Epithelial cell of alveolus of lung (primary cell): Measurements from ENCODE around the gene MCRIP1. TPM values are rescaled to one million over a fixed set of nuclear protein-coding genes. Genes with fewer than 3 reads are reported as not detected.

Source experiments
- total RNA-seq: library from RNA; depleted of rRNA; stranded (reverse); fragments of >200 nt; gene quantifications from 2 replicates; pipeline ENCODE4 v1.2.1, GENCODE V29; 2015

The MCRIP1 gene, protein sequence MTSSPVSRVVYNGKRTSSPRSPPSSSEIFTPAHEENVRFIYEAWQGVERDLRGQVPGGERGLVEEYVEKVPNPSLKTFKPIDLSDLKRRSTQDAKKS
- 69.5 and 121 TPM in 2 replicates for total RNA-seq

DNA sequence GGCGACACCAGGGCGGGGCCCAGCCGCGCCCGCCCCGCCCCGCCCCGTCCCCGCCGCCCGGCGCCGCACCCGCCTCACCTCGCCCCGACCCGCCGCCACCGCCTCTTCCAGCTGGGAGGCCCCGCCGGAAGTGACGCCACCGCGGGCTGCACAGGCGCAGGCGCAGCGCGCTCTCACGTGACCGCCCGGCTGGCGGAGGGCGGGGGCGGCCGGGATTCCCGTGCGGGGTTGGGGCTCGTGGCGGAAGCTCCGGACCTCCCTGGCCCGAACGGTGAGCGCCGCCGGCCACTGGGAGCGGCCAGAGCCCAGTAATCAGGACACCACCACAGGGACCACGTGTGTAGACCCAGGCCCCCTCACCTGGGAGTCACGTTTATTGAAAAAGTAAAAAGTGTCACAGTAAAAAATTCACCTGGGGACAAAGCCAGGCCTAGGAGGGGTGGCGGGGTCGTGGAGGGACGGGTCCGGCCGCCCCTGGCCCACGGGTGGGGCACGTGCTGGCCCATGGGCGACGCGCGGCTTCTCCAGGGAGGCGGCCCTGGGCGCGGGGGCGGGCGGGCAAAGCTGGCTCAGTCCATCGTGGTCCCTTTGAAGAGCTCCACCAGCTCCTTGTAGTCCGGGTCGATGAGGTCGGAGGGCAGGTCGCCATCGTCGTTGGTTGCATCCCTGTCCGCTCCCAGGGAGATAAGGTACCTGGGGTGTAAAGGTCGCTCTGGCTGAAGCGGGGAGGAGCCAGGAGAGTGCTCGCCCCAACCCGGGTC, at the start of gene MCRIP1:
MCRIP1 (minus strand) TSS at position 132 of the 761 bp plus-strand sequence. CDS start 8,785 bp downstream, outside the sequence.

DNA sequence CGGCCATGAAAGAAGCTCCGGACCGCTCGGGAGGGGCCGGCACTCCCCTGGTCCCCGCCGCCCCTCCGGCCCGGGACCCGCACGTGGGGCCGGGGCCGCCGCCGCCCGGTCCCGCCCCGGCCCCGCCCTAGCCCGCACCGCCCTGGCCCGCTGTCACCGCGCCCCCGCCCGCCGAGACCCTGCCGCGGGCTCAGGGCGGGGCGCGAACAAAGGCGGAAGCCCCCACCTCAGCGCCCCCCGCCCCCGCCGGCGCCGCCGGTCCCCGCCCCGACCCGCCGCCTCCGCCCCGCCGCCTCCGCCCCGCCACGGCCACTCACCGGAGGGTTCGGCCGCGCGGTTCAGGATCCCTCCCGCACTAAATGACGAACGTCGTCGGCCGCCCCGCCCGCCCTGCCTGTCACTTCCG, 37.9 kb upstream of the MCRIP1 start, which contains the start of gene ARHGDIA:
ARHGDIA (minus strand) TSS at position 357 of the 406 bp plus-strand sequence. CDS start 1,407 bp downstream, outside the sequence.

DNA sequence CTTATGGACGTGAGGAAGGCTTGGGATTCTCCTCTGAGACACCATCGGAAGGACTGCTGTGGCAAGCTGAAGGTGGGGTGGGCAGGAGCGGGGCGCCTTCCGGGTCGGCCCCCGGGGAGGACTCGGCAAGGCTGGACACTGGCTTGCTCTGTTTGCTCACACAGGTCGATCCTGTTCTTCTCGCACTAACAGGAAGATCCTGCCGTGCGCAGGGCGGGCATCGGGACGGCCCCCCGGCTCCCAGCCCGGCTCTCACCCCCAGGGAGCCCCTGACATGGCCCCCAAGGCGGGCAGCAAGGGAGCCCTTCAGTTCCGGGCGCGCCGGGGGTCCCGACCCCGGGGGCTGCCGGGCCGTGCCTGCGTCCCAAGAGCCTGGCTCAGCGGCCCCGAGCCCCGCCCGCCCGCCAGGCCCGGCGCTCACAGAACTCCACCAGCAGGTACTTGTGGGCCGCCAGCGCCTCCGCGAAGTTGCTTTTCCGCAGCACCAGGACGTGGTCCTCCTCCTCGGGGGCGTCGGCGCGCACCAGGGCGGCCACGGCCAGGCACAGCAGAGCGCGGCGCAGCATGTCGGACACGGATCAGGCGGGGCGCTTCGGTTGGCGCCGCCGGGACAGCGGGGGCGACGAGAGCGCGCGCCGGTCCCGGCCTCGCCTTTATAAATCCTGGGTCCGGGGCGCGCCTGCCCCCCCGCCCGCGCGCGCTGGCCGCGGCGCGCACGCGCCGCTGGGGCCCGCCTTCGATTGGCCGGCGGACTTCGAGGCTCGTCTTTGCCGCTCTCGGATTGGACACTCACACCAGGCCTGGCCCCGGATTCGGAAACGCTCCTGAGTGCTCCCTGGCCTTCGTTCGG, 27.0 kb upstream of the MCRIP1 start, which contains the start of gene P4HB:
P4HB (minus strand) TSS at position 630 of the 850 bp plus-strand sequence; CDS start at position 566, 64 bp downstream.

DNA sequence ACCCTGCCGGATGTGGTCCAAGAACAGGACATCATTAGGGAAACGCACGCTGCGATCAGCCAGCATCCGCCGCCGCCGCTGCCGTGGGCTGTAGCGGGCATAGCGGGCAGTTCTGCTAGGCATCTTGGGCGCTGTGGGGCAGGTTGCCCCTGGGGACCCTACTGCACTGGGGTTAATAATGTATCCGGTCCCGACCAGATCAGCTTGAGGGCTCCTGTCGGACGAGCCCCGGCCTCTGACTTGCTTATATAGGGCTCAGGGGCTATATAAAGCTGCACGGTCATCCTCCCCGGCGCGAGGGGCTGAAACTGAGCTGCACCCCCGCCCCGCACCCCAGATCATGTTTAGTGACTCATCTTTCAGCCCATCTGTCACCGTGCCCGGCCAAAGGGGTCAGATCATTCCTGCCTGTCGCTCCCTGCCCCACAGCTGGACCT, 1.8 kb upstream of the MCRIP1 start, which contains the start of gene PPP1R27:
PPP1R27 (minus strand) TSS at position 220 of the 437 bp plus-strand sequence; CDS start at position 123, 97 bp downstream.

DNA sequence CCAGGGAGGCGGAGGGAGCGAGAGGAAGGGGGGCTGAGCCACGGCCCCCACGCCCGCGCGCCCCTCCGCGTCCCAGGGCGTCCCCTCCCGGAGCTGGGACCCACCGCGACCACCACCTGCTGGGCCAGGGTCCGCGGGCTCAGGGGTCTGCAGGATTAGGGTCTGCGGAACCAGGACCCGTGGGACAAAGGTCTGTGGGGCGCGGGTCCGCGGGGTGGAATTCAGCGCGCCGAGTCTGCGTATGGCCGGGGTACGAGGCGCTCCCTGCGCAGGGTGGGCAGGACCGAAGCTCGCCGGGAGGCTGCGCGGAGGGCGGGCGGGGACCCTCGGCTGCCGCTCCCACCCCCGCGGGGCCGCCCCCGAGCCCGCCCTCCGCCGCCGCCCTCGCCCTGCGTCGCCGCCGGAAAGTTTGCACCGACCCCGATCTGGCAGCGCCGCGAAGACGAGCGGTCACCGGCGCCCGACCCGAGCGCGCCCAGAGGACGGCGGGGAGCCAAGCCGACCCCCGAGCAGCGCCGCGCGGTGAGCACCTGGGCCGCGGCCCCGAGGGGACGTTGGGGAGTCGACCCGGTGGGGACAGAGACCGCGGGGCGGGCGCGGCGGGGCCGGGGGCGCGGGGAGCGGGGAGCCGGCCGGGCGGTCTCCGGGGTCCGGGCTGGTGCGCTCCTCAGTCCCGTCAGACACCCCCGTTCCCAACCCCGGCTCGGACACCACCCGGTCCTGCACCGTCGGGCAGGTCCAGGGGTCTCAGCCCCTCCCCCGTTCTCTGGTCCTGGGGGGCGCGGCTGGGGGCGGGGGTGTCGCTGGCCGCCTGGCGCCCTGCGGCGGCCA, 29.1 kb downstream of the MCRIP1 start, which contains the start of gene GCGR:
GCGR (plus strand) TSS at position 423 of the 831 bp plus-strand sequence. CDS start 4,869 bp downstream, outside the sequence.

Other genes starting within 250 kb of the MCRIP1 start
- gene NPLOC4, start 196.2 kb downstream of the MCRIP1 start, total RNA-seq: 45.3 and 71.0 TPM in 2 replicates
- gene TSPAN10, start 196.1 kb downstream of the MCRIP1 start, total RNA-seq: 0.26 and 0.64 TPM in 2 replicates
- gene PDE6G, start 176.7 kb downstream of the MCRIP1 start, total RNA-seq: 1.4 TPM in 1 of 2 replicates, not detected in the other
- 40.5 and 54.7 TPM in 2 replicates for gene OXLD1, start 166.7 kb downstream of the MCRIP1 start, total RNA-seq
- gene CCDC137, start 166.6 kb downstream of the MCRIP1 start, total RNA-seq: 15.6 and 17.5 TPM in 2 replicates
- 39.3 and 59.9 TPM in 2 replicates for gene ARL16, start 149.5 kb downstream of the MCRIP1 start, total RNA-seq
- gene HGS, start 149.3 kb downstream of the MCRIP1 start, total RNA-seq: 72.2 and 89.6 TPM in 2 replicates
- 46.4 and 93.5 TPM in 2 replicates for gene MRPL12, start 129.9 kb downstream of the MCRIP1 start, total RNA-seq
- 15.3 and 22.8 TPM in 2 replicates for gene SLC25A10, start 121.0 kb downstream of the MCRIP1 start, total RNA-seq
- gene GCGR, start 29.1 kb downstream of the MCRIP1 start, total RNA-seq: not detected in 2 replicates
- not detected in 2 replicates for gene PPP1R27, start 1.8 kb upstream of the MCRIP1 start, total RNA-seq
- 1,783 and 2,221 TPM in 2 replicates for gene P4HB, start 27.2 kb upstream of the MCRIP1 start, total RNA-seq
- 143 and 305 TPM in 2 replicates for gene ARHGDIA, start 38.0 kb upstream of the MCRIP1 start, total RNA-seq
- 47.7 and 158 TPM in 2 replicates for gene ALYREF, start 58.3 kb upstream of the MCRIP1 start, total RNA-seq
- gene ANAPC11, start 58.4 kb upstream of the MCRIP1 start, total RNA-seq: 147 and 313 TPM in 2 replicates
- 0.26 and 0.48 TPM in 2 replicates for gene NPB, start 68.9 kb upstream of the MCRIP1 start, total RNA-seq
- gene PCYT2, start 78.1 kb upstream of the MCRIP1 start, total RNA-seq: 19.0 and 74.9 TPM in 2 replicates
- gene SIRT7, start 84.9 kb upstream of the MCRIP1 start, total RNA-seq: 11.1 and 20.7 TPM in 2 replicates
- 12.1 and 15.1 TPM in 2 replicates for gene MAFG, start 94.4 kb upstream of the MCRIP1 start, total RNA-seq
- 54.9 and 180 TPM in 2 replicates for gene PYCR1, start 104.0 kb upstream of the MCRIP1 start, total RNA-seq
- not detected in 2 replicates for gene MYADML2, start 113.9 kb upstream of the MCRIP1 start, total RNA-seq
- 0.13 and 0.48 TPM in 2 replicates for gene NOTUM, start 127.9 kb upstream of the MCRIP1 start, total RNA-seq
- gene ASPSCR1, start 144.3 kb upstream of the MCRIP1 start, total RNA-seq: 15.5 and 15.8 TPM in 2 replicates
- 29.1 and 76.7 TPM in 2 replicates for gene CENPX, start 189.6 kb upstream of the MCRIP1 start, total RNA-seq
- 9.8 and 15.6 TPM in 2 replicates for gene LRRC45, start 190.0 kb upstream of the MCRIP1 start, total RNA-seq
- gene RAC3, start 198.4 kb upstream of the MCRIP1 start, total RNA-seq: 25.0 and 38.6 TPM in 2 replicates
- 79.3 and 86.3 TPM in 2 replicates for gene DCXR, start 204.4 kb upstream of the MCRIP1 start, total RNA-seq
- 46.9 and 63.2 TPM in 2 replicates for gene RFNG, start 218.5 kb upstream of the MCRIP1 start, total RNA-seq
- 116 and 126 TPM in 2 replicates for gene GPS1, start 218.6 kb upstream of the MCRIP1 start, total RNA-seq
- gene DUS1L, start 232.5 kb upstream of the MCRIP1 start, total RNA-seq: 30.9 and 37.4 TPM in 2 replicates